GM12875 (cell line): ENCODE results near the gene PTPRZ1.

Experiments
- H3K4me3 ChIP-seq: one replicate; pipeline ENCODE4 v1.5.1; 2011; ENCODE audit warnings: low read depth, low read length, control low read depth
- TF ChIP-seq, protein P1 (sequence below): IDR thresholded peaks from 2 replicates; pipeline ENCODE4 v1.5.1; 2011; ENCODE audit warnings: low read depth, mild to moderate bottlenecking, control low read depth, inconsistent platforms, low read length, moderate library complexity, borderline replicate concordance; ENCODE audit not compliant: insufficient read depth

The PTPRZ1 gene

GRCh38 chr7:121913947-121914675, 41.1 kb downstream of the PTPRZ1 start:
- TF ChIP-seq, protein P1, sequence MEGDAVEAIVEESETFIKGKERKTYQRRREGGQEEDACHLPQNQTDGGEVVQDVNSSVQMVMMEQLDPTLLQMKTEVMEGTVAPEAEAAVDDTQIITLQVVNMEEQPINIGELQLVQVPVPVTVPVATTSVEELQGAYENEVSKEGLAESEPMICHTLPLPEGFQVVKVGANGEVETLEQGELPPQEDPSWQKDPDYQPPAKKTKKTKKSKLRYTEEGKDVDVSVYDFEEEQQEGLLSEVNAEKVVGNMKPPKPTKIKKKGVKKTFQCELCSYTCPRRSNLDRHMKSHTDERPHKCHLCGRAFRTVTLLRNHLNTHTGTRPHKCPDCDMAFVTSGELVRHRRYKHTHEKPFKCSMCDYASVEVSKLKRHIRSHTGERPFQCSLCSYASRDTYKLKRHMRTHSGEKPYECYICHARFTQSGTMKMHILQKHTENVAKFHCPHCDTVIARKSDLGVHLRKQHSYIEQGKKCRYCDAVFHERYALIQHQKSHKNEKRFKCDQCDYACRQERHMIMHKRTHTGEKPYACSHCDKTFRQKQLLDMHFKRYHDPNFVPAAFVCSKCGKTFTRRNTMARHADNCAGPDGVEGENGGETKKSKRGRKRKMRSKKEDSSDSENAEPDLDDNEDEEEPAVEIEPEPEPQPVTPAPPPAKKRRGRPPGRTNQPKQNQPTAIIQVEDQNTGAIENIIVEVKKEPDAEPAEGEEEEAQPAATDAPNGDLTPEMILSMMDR, result no peak
- H3K4me3 ChIP-seq, result no peak overlapping the region

DNA sequence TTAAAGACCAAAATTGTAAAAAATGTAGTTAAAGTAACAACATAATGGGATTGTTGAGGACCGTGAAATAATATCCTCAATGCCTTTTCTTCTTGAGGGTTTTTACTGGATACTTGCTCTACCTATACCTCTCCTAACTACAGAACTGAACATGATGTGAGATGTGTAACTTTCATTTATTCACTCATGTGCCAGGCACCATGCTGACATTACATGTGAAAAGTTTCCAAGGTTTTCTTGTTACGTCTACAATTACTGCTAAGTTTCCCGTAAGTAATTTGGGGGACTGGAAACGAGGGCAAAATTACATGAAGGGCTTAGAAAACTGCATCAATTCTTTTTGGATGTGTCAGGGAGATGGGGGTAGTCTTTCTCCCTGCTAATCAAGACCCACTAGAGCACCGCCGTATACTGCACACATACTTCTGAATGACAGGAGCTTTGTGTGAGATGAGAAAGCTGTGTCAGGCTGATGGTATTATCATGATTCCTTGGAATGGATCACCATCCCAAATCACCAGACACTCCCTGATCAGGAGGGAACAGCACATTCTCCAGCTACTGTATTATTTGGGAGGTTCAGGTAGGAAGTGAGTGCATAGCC, 41.8 kb downstream of the PTPRZ1 start:
- H3K4me3 ChIP-seq, result no peak overlapping the region
- TF ChIP-seq, protein P1, result no peak

- H3K4me3 ChIP-seq, result no peak overlapping the region
- TF ChIP-seq, protein P1, result no peak
These were observed 43.2 kb downstream of the PTPRZ1 start for GRCh38 chr7:121916211-121916610.

DNA sequence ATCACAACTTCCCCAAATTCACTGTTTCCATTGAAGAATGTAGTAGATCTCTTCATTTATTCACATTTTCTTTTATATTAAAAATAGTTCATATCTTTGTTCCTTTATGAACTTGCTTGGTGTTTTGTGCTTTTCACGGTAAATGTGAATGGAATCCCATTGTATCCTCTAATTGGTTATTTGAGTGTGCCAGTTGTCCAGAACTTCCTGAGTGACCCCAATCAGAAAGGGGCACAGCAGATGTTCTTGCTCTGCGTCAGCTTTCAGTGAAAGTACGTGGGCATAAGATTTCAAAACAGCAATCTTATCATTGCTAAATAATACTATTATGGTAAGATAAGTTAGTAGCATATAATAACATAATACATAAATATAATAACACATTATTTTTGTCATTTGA, 47.0 kb downstream of the PTPRZ1 start:
- H3K4me3 ChIP-seq, result no peak overlapping the region
- TF ChIP-seq, protein P1, result no peak

DNA sequence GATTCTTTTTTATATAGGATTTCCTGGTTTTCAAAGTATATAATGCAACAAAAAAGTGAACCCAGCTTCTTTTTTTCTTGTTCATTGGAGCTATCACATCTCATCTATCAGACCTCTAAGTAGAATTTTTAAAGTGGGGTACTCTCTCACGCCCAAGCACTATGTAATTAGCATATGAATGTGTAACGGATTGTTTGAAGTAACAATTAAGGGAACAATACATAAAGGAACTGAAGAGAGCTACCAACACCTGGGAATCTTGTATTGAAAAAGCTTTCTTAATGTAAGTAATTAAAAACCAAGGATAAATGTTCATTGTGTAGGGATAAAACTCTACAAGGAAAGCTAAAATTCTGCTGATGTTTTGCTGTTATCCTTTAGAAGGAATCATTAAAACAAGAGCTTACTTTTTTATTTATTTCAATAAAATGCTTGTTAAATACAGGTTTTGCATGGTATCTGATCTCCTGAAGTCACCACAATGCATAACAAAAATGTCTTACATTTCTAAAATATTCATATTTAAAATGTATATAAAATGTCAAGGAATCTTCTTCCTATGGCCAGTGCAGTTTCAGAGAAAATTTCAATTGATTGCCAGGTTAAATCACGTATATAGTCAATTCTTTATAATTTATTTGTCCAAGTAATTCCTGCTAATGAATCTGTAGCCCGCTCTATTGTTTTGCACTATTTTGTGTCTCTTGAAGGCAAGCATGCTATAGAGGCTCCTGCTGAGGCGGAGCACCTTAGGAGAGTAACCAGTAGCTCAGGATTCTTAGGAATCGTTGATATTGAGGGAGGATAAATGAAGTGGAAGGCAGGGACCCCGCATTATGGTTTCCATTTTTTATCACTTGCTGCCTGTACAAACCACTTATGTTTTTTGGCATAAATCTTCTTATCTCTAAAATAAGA, 51.6 kb downstream of the PTPRZ1 start:
- no peak overlapping the region for H3K4me3 ChIP-seq
- TF ChIP-seq, protein P1, result no peak

DNA sequence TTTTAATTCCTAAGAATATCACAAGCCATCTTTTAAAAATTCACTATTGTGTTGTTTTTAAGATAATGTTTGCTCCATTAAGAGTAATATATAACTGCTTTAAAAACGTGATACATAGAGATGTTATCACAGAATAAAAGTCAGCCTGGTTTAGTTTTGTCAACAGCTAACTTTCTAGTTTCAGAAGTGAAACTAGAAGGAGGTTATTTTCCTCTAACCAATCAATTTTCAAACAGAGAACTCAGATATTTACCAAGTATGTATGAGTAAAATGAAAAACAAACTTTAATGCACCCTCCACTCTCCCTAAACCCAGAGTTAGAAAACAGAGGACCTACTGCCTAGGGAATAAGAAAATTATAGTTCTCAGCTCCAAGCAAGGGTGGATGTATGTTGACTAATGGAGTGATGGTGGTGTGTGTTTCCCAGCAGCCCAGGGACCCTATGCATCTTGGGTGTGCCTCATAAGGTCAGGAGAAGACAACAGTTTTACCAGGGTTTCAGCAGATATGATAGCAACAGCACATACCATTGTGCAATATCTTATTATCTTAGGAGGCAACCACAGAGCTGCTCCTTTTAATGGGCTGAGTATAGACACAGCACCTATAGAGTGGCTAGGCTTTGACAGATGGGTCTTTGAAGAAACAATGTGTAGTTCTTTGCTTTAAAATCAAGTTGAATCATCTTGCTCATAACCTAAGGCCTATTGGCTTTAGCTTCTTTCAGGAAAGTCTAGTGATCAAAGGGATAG, 58.4 kb downstream of the PTPRZ1 start:
- no peak overlapping the region for H3K4me3 ChIP-seq
- TF ChIP-seq, protein P1, result no peak
